ENCODE measurements around the gene OVOL1.

GRCh38 chr11:65809496-65809895 lies 22.6 kb downstream of the OVOL1 start:
- TF ChIP-seq CTCF (IDR thresholded peaks at IDR 0.05; ENCODE audit: low read depth, low read length, missing input control), result no peak
- TF ChIP-seq RAD21 (IDR thresholded peaks at IDR 0.05), result no peak
- TF ChIP-seq JUND (IDR thresholded peaks at IDR 0.05), result no peak
- no peak for TF ChIP-seq SP1 (IDR thresholded peaks at IDR 0.05)
- no peak for TF ChIP-seq TAF1 (conservative IDR thresholded peaks at IDR 0.05)
- no peak for TF ChIP-seq YY1 (IDR thresholded peaks at IDR 0.05)
- TF ChIP-seq ZBTB33 (IDR thresholded peaks at IDR 0.05), result no peak
- no peak for TF ChIP-seq RXRA (IDR thresholded peaks at IDR 0.05)
- no peak for TF ChIP-seq MAX (IDR thresholded peaks at IDR 0.05)
- TF ChIP-seq NR2F2 (IDR thresholded peaks at IDR 0.05), result no peak
- no peak for TF ChIP-seq EGR1 (IDR thresholded peaks at IDR 0.05; ENCODE audit: low read depth in 2 of 2)

Data from liver (tissue), 3 donors.